Immature natural killer cell (primary cell): ENCODE measurements around the gene B4GALT2. TPM values are rescaled to one million over a fixed set of nuclear protein-coding genes. Genes with fewer than 3 reads are reported as not detected.

Experiments used
- DNase-seq, 3 donors: peaks; one replicate each; pipeline ENCODE4 v3.0.0; 2022; ENCODE audit warnings: mixed read lengths in 1 of 3
- H3K27ac Mint-ChIP-seq, 6 donors: one replicate each; pipeline ENCODE4 v1.8.0; 2020; ENCODE audit warnings: mixed read lengths in 6 of 6, mild to moderate bottlenecking in 5 of 6, inconsistent platforms in 4 of 6, moderate library complexity in 3 of 6
- H3K27me3 Mint-ChIP-seq, 3 donors: one replicate each; pipeline ENCODE4 v1.8.0; 2020 to 2021; ENCODE audit warnings: low read depth in 3 of 3, mild to moderate bottlenecking in 3 of 3, mixed read lengths in 3 of 3, moderate library complexity in 3 of 3, inconsistent platforms in 1 of 3
- H3K36me3 Mint-ChIP-seq, 3 donors: one replicate each; pipeline ENCODE4 v1.8.0; 2020; ENCODE audit warnings: mixed read lengths in 3 of 3, inconsistent platforms in 2 of 3, mild to moderate bottlenecking in 2 of 3
- H3K4me1 Mint-ChIP-seq, 2 donors: one replicate each; pipeline ENCODE4 v1.8.0; 2020; ENCODE audit warnings: inconsistent platforms in 2 of 2, mild to moderate bottlenecking in 2 of 2, mixed read lengths in 2 of 2, moderate library complexity in 1 of 2
- H3K4me3 Mint-ChIP-seq, 5 donors: one replicate each; pipeline ENCODE4 v1.8.0; 2020; ENCODE audit warnings: mild to moderate bottlenecking in 5 of 5, mixed read lengths in 5 of 5, inconsistent platforms in 3 of 5, moderate library complexity in 3 of 5
- H3K9me3 Mint-ChIP-seq, 6 donors: one replicate each; pipeline ENCODE4 v1.8.0; 2020; ENCODE audit warnings: mild to moderate bottlenecking in 6 of 6, mixed read lengths in 6 of 6, inconsistent platforms in 4 of 6, moderate library complexity in 3 of 6
- polyA plus RNA-seq, 3 donors: library from polyadenylated mRNA; unstranded; fragments of 300-500 nt; fragmentation: Illumina TruSeq; gene quantifications; one replicate each; pipeline ENCODE4 v1.2.3, GENCODE V29; 2021

The B4GALT2 gene
- polyA plus RNA-seq, 3 donors from 2014 or later: 0.48 to 1.6 (median 0.59) TPM

DNA sequence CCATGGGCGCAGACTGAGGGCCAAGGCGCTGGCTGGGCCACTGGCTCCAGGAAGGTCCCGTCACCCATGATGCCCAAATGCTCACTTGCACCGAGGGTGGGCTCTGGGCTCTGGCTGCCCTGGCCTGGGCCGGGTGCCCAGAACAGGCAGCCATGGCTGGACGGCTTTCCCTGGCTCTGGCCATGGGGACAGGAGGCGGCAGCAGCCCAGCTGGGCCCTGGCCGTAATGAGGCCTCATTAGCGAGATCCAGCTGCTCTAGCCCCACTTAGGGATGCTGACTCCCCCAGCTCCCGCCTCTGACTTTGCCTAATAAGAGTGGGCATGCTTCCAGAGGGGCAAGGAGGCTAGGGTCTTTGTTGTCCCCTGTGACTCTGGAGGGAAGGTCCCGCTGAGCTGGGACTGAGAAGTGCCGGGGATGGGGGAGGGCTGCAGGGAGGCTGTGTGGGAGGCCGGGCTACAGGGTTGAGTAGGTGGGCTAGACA is 40.5 kb downstream of the B4GALT2 start:
- Mint-ChIP-seq H3K27ac (no peak overlapping the region), H3K4me1 (no peaks in the 10 kb centered on the region), H3K4me3 (no peak overlapping the region), H3K27me3 (no peaks in the 10 kb centered on the region), H3K36me3 (no peaks in the 10 kb centered on the region), H3K9me3 (no peaks in the 10 kb centered on the region)
- no peak for DNase-seq

DNA sequence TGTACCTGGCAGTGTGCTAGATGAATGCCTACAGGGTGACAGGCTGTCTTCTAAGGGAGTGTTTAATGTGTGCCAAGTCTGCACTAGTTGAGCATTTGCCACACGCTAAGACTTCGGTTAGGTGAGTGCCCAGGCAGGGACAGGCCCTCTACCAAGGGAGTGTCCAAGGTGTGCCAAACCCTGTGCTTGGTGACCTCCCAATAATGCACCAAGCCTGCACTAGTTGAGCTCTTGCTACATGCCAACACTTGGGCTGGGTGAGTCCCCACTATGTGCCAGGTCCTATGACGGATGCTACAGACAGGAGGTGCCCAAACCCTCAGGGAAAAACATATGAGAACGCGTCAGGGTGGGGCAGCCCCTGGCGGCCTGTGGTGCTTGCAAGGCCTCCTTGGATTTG is 41.5 kb downstream of the B4GALT2 start:
- Mint-ChIP-seq H3K4me1 (no peaks in the 10 kb centered on the region), H3K27ac (no peak overlapping the region), H3K4me3 (no peak overlapping the region), H3K9me3 (no peaks in the 10 kb centered on the region), H3K36me3 (no peaks in the 10 kb centered on the region), H3K27me3 (no peaks in the 10 kb centered on the region)
- no peak for DNase-seq

DNA sequence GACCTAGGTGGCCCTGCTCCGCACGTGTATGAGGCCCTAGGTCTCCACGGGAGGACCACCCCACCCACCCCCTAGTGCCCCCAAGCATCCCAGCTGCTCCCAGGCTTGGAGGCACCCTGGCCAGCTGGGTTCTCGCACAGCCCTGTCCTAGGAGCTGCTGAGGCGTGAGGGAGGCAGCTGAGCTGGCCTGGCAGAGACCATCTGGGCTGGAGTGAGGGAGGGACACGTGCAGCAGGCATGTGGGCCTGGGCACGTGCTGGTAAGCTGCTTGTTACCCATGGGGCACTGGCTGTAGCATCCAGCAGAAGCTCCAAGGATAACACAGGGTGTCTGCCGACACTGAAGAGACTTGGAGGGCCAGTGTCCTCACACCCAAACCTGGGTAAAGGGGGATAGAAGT is 42.1 kb downstream of the B4GALT2 start:
- H3K4me1 Mint-ChIP-seq: no peaks in the 10 kb centered on the region
- H3K27ac Mint-ChIP-seq: no peak overlapping the region
- H3K27me3 Mint-ChIP-seq: no peaks in the 10 kb centered on the region
- H3K4me3 Mint-ChIP-seq: no peak overlapping the region
- no peak for DNase-seq
- H3K9me3 Mint-ChIP-seq: no peaks in the 10 kb centered on the region
- no peaks in the 10 kb centered on the region for H3K36me3 Mint-ChIP-seq

DNA sequence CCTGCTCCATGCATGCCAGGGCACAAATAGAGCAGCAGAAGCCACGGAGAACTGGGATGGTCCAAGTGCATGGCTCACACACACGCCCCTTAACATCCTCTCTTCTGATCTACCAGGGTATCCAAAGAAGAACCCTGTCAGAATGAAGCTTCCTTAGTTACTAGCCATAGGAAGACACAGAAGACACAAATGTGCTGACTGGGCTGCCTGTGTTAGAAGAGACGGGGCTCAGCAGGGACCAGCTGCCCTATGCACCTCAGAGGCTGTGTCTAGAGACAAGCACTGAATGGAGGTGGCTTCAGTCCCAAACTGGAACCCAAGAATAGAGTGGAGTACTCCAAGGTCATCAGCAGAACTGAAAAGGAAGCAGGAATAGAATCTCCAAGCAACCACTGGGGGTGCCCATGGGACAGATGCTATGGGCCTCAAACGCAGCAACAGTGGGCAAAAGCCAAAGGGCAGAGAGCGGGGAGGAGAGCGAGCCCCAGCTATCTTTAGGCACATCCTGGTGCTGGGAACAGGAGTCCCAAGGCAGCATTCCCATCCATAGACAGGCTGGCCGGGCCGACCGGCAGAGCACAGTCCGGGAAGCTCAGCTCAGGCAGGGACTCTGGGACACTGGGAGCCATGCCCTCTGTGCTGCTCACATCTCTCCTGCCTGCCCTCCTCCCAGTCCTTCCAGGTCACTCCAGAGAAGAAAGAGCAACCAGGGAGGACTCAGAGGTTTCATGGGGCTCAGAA is 42.7 kb downstream of the B4GALT2 start:
- H3K4me1 Mint-ChIP-seq: no peaks in the 10 kb centered on the region

DNA sequence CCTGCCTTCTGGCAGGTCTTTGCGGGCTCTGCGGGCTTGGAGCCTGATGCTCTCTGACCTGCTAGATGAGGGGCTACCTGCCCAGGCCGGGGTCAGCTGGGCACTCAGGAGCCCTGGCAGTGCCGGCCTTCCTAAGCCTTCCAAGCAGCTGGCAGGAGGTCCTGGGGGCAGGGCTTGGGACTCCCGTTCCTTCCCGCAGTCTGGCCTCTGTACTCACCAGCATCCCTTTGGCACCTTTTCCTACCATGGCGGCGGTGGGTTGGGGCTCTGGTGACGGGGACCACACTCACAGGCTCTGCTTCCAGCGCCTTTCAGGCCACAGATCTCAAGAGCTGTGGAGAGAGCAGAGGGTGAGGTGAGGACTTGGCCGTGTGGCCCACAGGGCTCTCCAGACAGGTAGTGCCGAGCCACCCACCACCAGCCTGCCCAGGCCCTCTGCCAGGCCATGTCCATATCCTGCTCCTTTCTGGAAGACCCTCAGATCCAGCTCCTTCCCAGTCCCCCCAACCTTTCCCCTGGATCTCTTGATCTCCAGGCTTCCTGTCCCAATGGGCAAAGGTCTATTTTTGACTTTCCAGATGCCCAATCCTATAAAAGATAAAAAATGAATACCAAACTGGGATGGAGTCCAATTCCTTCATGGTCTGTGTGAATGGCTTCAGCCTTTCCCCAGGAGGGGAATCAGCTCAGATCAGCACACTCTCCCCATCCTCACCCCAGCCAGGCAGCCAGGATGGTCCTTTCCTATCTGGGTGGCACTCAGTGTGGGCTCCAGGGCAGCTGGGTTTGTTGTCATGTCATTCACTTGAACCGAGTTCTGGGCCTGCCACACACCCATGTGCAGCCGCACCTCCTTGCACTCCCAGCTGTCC is 45.3 kb downstream of the B4GALT2 start:
- Mint-ChIP-seq H3K9me3 (no peaks in the 10 kb centered on the region), H3K36me3 (no peaks in the 10 kb centered on the region), H3K27me3 (peaks cover 0 to 2% (median 0%) of the 10 kb centered on the region in 3 donors), H3K27ac (no peak overlapping the region), H3K4me3 (no peak overlapping the region), H3K4me1 (peaks cover 8 to 14% of the 10 kb centered on the region in 2 donors)
- no peak for DNase-seq

More for the DNA sequence above, 42.7 kb downstream of the B4GALT2 start:
- Mint-ChIP-seq H3K27me3 (no peaks in the 10 kb centered on the region), H3K36me3 (no peaks in the 10 kb centered on the region), H3K27ac (no peak overlapping the region), H3K4me3 (no peak overlapping the region), H3K9me3 (no peaks in the 10 kb centered on the region)
- DNase-seq: no peak

DNA sequence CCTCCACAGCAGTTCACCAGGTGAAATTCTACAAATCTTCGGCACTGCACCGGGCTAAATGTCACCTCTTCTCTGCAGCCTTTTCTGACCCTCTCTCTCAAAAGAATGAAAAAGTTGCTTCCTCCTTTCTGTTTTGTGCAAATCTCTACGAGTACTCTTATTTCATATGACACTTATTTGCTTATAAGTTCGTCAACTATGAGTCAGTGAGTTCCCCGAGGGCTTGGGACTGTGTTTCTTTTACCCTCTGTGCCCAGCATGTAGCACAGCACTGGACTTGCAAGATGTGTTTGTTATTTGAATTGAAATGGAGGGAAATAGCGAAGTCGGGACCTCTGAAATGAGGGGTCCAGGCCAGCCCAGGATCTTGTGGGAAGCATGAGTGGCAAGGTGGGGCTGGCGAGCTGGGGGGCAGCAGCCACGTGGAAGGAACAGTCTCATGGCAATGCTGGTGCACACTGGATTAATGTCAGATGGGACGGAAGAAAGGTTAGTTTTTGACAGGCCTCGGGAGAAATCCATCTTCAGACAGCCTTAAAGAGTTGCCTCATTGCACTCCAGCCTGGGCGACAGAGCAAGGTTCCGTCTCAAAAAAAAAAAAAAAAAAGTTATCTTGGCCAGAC is 46.0 kb downstream of the B4GALT2 start:
- Mint-ChIP-seq H3K9me3 (no peaks in the 10 kb centered on the region), H3K4me3 (no peak overlapping the region), H3K36me3 (no peaks in the 10 kb centered on the region), H3K27ac (peak overlapping the region in 1 of 6 donors; percentile 23), H3K4me1 (peaks cover 14 to 21% of the 10 kb centered on the region in 2 donors), H3K27me3 (peaks cover 0 to 7% (median 0%) of the 10 kb centered on the region in 3 donors)
- no peak for DNase-seq

DNA sequence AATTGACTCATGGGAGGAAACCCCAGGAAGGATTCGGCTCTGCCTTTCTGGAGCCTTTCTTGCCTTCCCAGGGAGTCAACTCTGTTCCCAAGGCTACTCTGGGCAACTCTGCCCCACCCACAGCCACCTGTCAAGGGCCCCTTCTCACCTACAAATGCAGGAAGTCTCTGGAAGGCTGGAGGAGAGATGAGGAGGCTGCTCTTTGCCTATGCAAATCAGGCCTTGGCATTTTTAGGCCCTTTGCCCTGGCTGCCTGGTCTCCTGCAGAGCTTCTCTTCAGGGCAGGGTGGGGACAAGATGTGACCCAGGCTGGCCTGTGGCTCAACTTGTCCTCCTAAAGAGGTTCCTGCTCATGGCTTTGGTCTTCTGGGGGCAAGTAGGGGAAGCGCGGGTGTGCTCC is 46.8 kb downstream of the B4GALT2 start:
- Mint-ChIP-seq H3K27ac (no peak overlapping the region), H3K9me3 (no peaks in the 10 kb centered on the region), H3K4me3 (no peak overlapping the region), H3K36me3 (no peaks in the 10 kb centered on the region), H3K27me3 (peaks cover 0 to 7% (median 0%) of the 10 kb centered on the region in 3 donors), H3K4me1 (peaks cover 14 to 21% of the 10 kb centered on the region in 2 donors)
- DNase-seq: no peak

DNA sequence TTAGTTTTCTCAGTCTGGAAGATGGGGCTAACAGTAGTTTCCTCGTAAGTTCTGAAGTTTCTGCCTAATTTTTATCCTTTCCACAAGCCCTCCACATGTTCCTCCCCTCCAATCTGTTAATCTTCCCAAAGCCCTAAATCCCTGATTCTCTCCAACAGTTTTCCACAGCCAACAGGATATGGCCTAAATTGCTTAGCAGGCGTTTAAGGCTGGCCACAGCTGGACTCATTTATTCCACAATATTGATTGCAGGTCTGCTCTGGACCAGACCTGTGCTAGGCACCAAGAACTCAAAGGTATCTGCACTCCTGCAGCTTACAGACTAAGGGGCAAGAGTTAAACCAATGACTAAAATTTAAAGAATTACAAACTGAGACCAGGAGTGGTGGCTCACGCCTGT is 48.3 kb downstream of the B4GALT2 start:
- no peak for DNase-seq
- H3K27ac Mint-ChIP-seq: no peak overlapping the region
- H3K4me1 Mint-ChIP-seq: peaks cover 17 to 21% of the 10 kb centered on the region in 2 donors
- no peaks in the 10 kb centered on the region for H3K36me3 Mint-ChIP-seq
- peaks cover 2 to 13% (median 5%) of the 10 kb centered on the region in 3 donors for H3K27me3 Mint-ChIP-seq
- no peaks in the 10 kb centered on the region for H3K9me3 Mint-ChIP-seq
- H3K4me3 Mint-ChIP-seq: no peak overlapping the region

DNA sequence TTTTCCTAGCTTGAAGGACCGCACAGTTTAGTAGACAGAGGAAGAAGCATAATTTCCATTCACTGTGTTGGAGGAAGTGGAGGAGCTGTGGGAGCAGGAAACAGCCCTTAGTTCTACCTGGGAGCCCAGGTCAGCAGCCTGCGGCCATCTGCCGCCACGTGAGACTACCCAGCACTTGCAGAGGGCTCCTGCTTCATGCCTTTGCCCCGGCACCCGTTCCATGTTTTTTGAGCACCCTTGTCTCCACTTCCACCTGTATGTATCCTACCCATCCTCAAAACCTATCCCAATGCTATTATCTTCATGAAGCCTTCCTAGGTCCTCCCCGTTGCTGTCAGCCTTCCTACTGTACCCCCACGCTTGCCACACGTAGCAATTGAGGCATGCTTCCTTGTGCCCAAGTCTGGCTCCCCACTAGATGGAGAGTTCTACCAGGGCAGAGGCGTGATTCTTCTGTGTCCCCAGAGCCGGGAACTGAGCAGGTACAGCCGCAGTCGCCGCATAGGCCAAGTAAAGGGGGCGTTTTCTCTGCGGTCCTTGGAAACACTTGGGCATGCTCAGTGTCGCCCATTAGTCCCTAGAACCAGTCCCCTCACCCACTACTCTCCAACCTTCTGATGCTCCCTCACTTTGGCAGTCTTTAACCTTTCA is 50.4 kb downstream of the B4GALT2 start:
- H3K9me3 Mint-ChIP-seq: no peaks in the 10 kb centered on the region
- H3K36me3 Mint-ChIP-seq: no peaks in the 10 kb centered on the region
- H3K4me1 Mint-ChIP-seq: peaks cover 17 to 21% of the 10 kb centered on the region in 2 donors
- H3K27me3 Mint-ChIP-seq: peaks cover 2 to 13% (median 5%) of the 10 kb centered on the region in 3 donors
- H3K27ac Mint-ChIP-seq: peak overlapping the region; percentile 85 to 97 (median 92)
- DNase-seq: no peak
- H3K4me3 Mint-ChIP-seq: peak overlapping the region; percentile 93 to 99 (median 96)

DNA sequence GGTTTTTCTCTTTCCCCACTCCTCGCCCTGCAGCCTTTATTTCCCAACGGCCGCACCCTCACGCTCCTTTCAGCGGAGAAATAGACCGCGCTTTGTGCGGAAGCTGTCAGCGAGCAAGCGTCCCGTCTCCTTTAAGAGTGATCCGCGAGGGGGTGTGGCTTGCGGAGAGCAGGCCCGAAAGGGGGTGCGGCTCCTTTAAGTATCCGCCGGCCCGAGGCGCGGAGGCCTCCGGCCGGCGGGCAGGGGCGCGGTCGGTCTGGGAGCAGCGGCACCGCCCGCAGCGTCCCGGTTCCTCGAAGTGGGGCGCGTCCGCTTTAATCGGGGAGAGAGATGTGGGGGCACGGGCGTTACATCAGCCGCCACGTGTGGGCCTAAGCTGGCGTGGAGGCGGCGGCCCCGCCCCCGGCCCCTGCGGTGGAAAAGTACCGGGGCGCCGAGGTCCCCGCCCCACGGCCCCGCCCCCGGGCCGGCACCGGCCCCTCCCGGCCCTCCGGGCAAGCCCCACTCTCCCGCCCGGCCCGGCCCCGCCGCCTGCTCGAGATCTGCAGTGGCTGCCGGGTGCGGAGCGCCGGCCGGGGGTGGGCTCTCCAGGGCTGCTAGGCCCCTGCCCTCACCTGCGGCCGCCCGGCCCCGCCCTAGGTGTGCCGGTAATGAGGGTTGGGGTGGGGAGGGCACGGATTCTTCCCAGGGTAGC is 51.0 kb downstream of the B4GALT2 start:
- peaks cover 17 to 21% of the 10 kb centered on the region in 2 donors for H3K4me1 Mint-ChIP-seq
- peak overlapping the region; percentile 85 to 97 (median 92) for H3K27ac Mint-ChIP-seq
- H3K36me3 Mint-ChIP-seq: no peaks in the 10 kb centered on the region
- H3K9me3 Mint-ChIP-seq: no peaks in the 10 kb centered on the region
- peaks cover 2 to 13% (median 5%) of the 10 kb centered on the region in 3 donors for H3K27me3 Mint-ChIP-seq
- peak; percentile 81 to 82 (median 82) for DNase-seq
- peak overlapping the region; percentile 93 to 99 (median 96) for H3K4me3 Mint-ChIP-seq

DNA sequence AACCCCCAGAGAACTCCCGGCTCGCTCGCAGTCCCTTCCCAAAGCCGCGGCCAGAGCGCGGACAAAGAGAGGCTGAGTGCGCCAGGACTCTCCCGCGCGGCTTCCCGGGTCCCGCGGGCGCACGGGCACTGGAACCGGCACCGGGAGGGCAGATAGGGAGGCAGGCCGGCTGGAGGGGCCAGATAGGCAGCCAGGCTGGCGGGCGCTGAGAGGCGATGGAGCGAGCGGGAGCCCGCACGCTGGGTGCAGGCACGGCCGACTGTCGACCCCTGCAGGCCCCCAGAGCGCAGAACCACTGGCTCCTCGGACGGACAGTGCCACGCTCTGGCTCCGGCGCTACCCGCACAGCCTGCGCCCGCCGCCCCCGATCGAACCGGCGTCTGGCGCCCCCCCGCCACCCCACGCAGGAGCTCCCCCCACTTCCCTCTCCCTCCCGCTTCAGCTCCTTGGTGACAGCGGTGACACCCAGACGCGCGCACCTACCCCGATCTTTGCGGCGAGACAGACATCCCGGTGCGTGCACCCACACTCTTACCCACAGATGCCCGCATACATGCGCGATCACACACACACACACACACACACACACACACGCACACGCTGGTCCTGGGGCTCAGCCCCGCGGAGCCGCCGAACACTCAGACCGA is 51.7 kb downstream of the B4GALT2 start:
- Mint-ChIP-seq H3K4me3 (peak overlapping the region; percentile 75 to 87 (median 79)), H3K9me3 (no peaks in the 10 kb centered on the region), H3K27ac (peak overlapping the region in 4 of 6 donors; percentile 33 to 80 (median 46)), H3K4me1 (peaks cover 17 to 21% of the 10 kb centered on the region in 2 donors), H3K27me3 (peaks cover 2 to 13% (median 5%) of the 10 kb centered on the region in 3 donors), H3K36me3 (no peaks in the 10 kb centered on the region)
- DNase-seq: peak; percentile 53 to 56 (median 54)
